K562 (cell line): ENCODE data around the gene NAT9. TPM values are rescaled to one million over a fixed set of nuclear protein-coding genes. Genes with fewer than 3 reads are reported as not detected.

Experiments used
- ATF7 ChIP-seq: fragments of 450-650 bp; IDR thresholded peaks from 2 replicates; pipeline ENCODE4 v1.7.1; 2014; ENCODE audit warnings: mild to moderate bottlenecking, moderate library complexity
- CEBPZ ChIP-seq: fragments of 150-350 bp; IDR thresholded peaks from 2 replicates; pipeline ENCODE4 v1.6.1; 2014; ENCODE audit warnings: low read depth, mild to moderate bottlenecking, low read length, borderline replicate concordance
- CTBP1 ChIP-seq: fragments of 450-650 bp; IDR thresholded peaks from 2 replicates; pipeline ENCODE4 v1.6.1; 2016; ENCODE audit warnings: borderline replicate concordance
- DLX4 ChIP-seq: fragments of 250-450 bp; sonication (Bioruptor Pico); IDR thresholded peaks from 2 replicates; pipeline ENCODE4 v1.6.1; 2021; ENCODE audit warnings: mild to moderate bottlenecking
- EHMT2 ChIP-seq: fragments of 450-650 bp; IDR thresholded peaks from 2 replicates; pipeline ENCODE4 v1.6.1; 2018; ENCODE audit warnings: antibody characterized with exemption
- FIP1L1 ChIP-seq: fragments of 200-400 bp; formaldehyde crosslinking; IDR thresholded peaks from 2 replicates; pipeline ENCODE4 v1.6.1; 2018; ENCODE audit warnings: mild to moderate bottlenecking, low read depth, low read length; ENCODE audit not compliant: poor library complexity, severe bottlenecking
- GABPA ChIP-seq: fragments of 200-800 bp; sonication (Bioruptor generic); conservative IDR thresholded peaks from 2 replicates; pipeline ENCODE4 v1.6.1; 2016; ENCODE audit warnings: low read depth, missing genetic modification characterization, missing compliant biosample characterization
- HIVEP1 ChIP-seq: fragments of 250-450 bp; sonication (Bioruptor Pico); IDR thresholded peaks from 2 replicates; pipeline ENCODE4 v1.4.0; 2020; ENCODE audit warnings: mild to moderate bottlenecking
- LCOR ChIP-seq: sonication (generic); formaldehyde crosslinking; IDR thresholded peaks from 2 replicates; pipeline ENCODE4 v1.8.0; 2022; ENCODE audit warnings: mild to moderate bottlenecking, missing genetic modification reagents
- MNT ChIP-seq, 2 experiments: fragments of 450-650 bp; conservative IDR thresholded peaks; 2 replicates each; pipeline ENCODE4 v1.6.1; 2017; ENCODE audit warnings: mild to moderate bottlenecking in 2 of 2, moderate library complexity in 2 of 2
- MTA3 ChIP-seq: fragments of 450-650 bp; formaldehyde crosslinking; IDR thresholded peaks from 2 replicates; pipeline ENCODE4 v1.6.1; 2017; ENCODE audit warnings: mild to moderate bottlenecking, borderline replicate concordance
- NFRKB ChIP-seq: fragments of 450-650 bp; IDR thresholded peaks from 2 replicates; pipeline ENCODE4 v1.6.1; 2016; ENCODE audit warnings: low read depth
- NR2C1 ChIP-seq, 2 experiments: fragments of 450-650 bp; IDR thresholded peaks; 2 replicates each; pipeline ENCODE4 v1.6.1; 2017; ENCODE audit warnings: mild to moderate bottlenecking in 2 of 2, antibody characterized with exemption in 1 of 2, inconsistent platforms in 1 of 2, missing compliant biosample characterization in 1 of 2, missing genetic modification characterization in 1 of 2
- PHF8 ChIP-seq: fragments of 200-600 bp; sonication (generic); IDR thresholded peaks from 2 replicates; pipeline ENCODE4 v1.6.1; 2012; ENCODE audit warnings: mixed run types, mild to moderate bottlenecking, inconsistent platforms, low read length, moderate library complexity, borderline replicate concordance
- SIN3A ChIP-seq, 2 experiments: fragments of 150-350 bp in 1 of 2; IDR thresholded peaks; 2 replicates each; pipeline ENCODE4 v1.6.1; 2011 to 2016; ENCODE audit warnings: borderline replicate concordance in 2 of 2, low read depth in 2 of 2, low read length in 2 of 2, mild to moderate bottlenecking in 2 of 2, moderate library complexity in 2 of 2; ENCODE audit not compliant: control insufficient read depth in 1 of 2
- SP2 ChIP-seq: IDR thresholded peaks from 2 replicates; pipeline ENCODE4 v1.6.1; 2011; ENCODE audit warnings: mild to moderate bottlenecking, low read depth, low read length, moderate library complexity; ENCODE audit not compliant: poor library complexity, severe bottlenecking; ENCODE audit errors: extremely low read depth
- ZNF277 ChIP-seq: fragments of 250-450 bp; sonication (Bioruptor Pico); IDR thresholded peaks from 2 replicates; pipeline ENCODE4 v1.8.0; 2022; ENCODE audit warnings: inconsistent platforms, mild to moderate bottlenecking, moderate library complexity, borderline replicate concordance
- ZNF639 ChIP-seq, 2 experiments: fragments of 200-800 bp in 1 of 2; sonication (Bioruptor generic) in 1 of 2; sonication (generic) in 1 of 2; formaldehyde crosslinking in 1 of 2; IDR thresholded peaks in 1 of 2; conservative IDR thresholded peaks in 1 of 2; 2 replicates each; pipeline versions ENCODE4 v1.5.0 to v1.6.1; 2016 to 2020; ENCODE audit warnings: missing compliant biosample characterization in 1 of 2, missing genetic modification characterization in 1 of 2, missing genetic modification reagents in 1 of 2
- polyA plus RNA-seq, 8 experiments: library from polyadenylated mRNA; depleted of rRNA in 4 of 8; stranded (reverse) in 5 of 8; unstranded in 3 of 8; fragments of >200 nt; fragmentation: Nextera tagmentation in 2 of 8; fragmentation: Illumina TruSeq in 1 of 8; extraction: Ambion mirVana in 2 of 8; extraction: Trizol in 1 of 8; gene quantifications; 2 replicates each; pipeline versions ENCODE4 v1.2.1 to v1.2.3, GENCODE V29; 2011 to 2014; ENCODE audit warnings: inconsistent platforms in 1 of 8, missing spikeins in 1 of 8
- total RNA-seq, 7 experiments: library from RNA; depleted of rRNA in 6 of 7; stranded (reverse); fragments of >200 nt in 6 of 7; fragmentation: Illumina TruSeq in 2 of 7; extraction: Trizol in 2 of 7; gene quantifications; 2 replicates each; pipeline versions ENCODE4 v1.2.1 to v1.2.3, GENCODE V29; 2011 to 2021; ENCODE audit warnings: low replicate concordance in 1 of 7

NAT9 gene
- total and polyA plus RNA-seq, 9 of the 15 experiments (the other 6 are each of a cell fraction or from before 2014, with no cell fraction given): 4.2 to 63.6 (median 40.8) TPM

- TF ChIP-seq CEBPZ (no peak), CTBP1 (0 out of 2 replicates have a peak, but pooled peaks have one; percentile 98), ATF7 (peak; percentile 41; the same call in 1 of the 2 replicates), ZNF277 (no peak), SP2 (peak; percentile 13), MNT (conservative IDR thresholded peaks at IDR 0.05) (no peak), LCOR (0 out of 2 replicates have a peak, but pooled peaks have one; percentile 35), GABPA (tag) (peak; percentile 64), NFRKB (no peak), PHF8 (no peak; the same call in 1 of the 2 replicates), NR2C1 (IDR thresholded peaks at IDR 0.05) (no peak), NR2C1 (tag; IDR thresholded peaks at IDR 0.05) (no peak), FIP1L1 (no peak), HIVEP1 (CRISPR knock-in tag) (no peak), ZNF639 (CRISPR knock-in tag; conservative IDR thresholded peaks at IDR 0.05 in 1 of 2, IDR thresholded peaks at IDR 0.05 in 1 of 2) (peak in 1 of 2 experiments; percentile 91; a peak in 2 of 4 replicates), EHMT2 (no peak), MTA3 (0 out of 2 replicates have a peak, but pooled peaks have one; percentile 64), SIN3A (IDR thresholded peaks at IDR 0.05; ENCODE audit: borderline replicate concordance in 2 of 2, control insufficient read depth in 1 of 2, low read depth in 2 of 2, low read length in 2 of 2) (0 out of 4 replicates have a peak, but pooled peaks of 1 of the 2 experiments have one; percentile 7), DLX4 (CRISPR knock-in tag) (no peak)
These were observed 27.9 kb downstream of the NAT9 start (continued) for GRCh38 chr17:74748279-74748528.
